Mesenchymal stem cell (in vitro differentiated cells and primary cell): ENCODE measurements around the gene PAPPA.

ENCODE experiments used
- DNase-seq: peaks from one replicate; pipeline ENCODE4 v3.0.0-alpha.2; 2013
- H2AFZ ChIP-seq: one replicate; pipeline ENCODE4 v1.6.1; 2013; ENCODE audit warnings: low read depth, mild to moderate bottlenecking, control low read depth, inconsistent platforms, low read length, moderate library complexity
- H2AK5ac ChIP-seq: 2 replicates; pipeline ENCODE4 v1.6.1; 2013; ENCODE audit warnings: low read length, moderate library complexity, mild to moderate bottlenecking, inconsistent platforms; ENCODE audit not compliant: severe bottlenecking
- H2BK120ac ChIP-seq: one replicate; pipeline ENCODE4 v1.6.1; 2013; ENCODE audit warnings: low read depth, mild to moderate bottlenecking, inconsistent platforms, low read length, moderate library complexity
- H2BK12ac ChIP-seq, 2 experiments: one replicate each; pipeline ENCODE4 v1.6.1; 2013; ENCODE audit warnings: inconsistent platforms in 2 of 2, low read length in 2 of 2, mild to moderate bottlenecking in 2 of 2, moderate library complexity in 2 of 2, control low read depth in 1 of 2
- H2BK15ac ChIP-seq: one replicate; pipeline ENCODE4 v1.6.1; 2013; ENCODE audit warnings: mild to moderate bottlenecking, low read depth, inconsistent platforms; ENCODE audit not compliant: poor library complexity, severe bottlenecking
- H2BK5ac ChIP-seq: 2 replicates; pipeline ENCODE4 v1.6.1; 2013; ENCODE audit warnings: low read depth, mild to moderate bottlenecking, low read length, control low read depth, inconsistent platforms; ENCODE audit not compliant: poor library complexity, severe bottlenecking
- H3K14ac ChIP-seq, 2 experiments: one replicate each; pipeline ENCODE4 v1.6.1; 2013; ENCODE audit warnings: inconsistent platforms in 2 of 2, low read length in 2 of 2, control low read depth in 1 of 2, mild to moderate bottlenecking in 1 of 2, moderate library complexity in 1 of 2
- H3K18ac ChIP-seq, 2 experiments: one replicate each; pipeline ENCODE4 v1.6.1; 2013; ENCODE audit warnings: inconsistent platforms in 2 of 2, low read length in 2 of 2, control low read depth in 1 of 2, low read depth in 1 of 2, mild to moderate bottlenecking in 1 of 2
- H3K23ac ChIP-seq, 2 experiments: one replicate each; pipeline ENCODE4 v1.6.1; 2013; ENCODE audit warnings: inconsistent platforms in 2 of 2, low read length in 2 of 2, mild to moderate bottlenecking in 2 of 2, moderate library complexity in 2 of 2, control low read depth in 1 of 2
- H3K27ac ChIP-seq: 2 replicates; pipeline ENCODE4 v1.5.1; 2013; ENCODE audit warnings: mild to moderate bottlenecking, moderate library complexity, low read length, control low read depth, inconsistent platforms; ENCODE audit not compliant: poor library complexity, severe bottlenecking
- H3K27me3 ChIP-seq, 2 experiments: 2 replicates each; pipeline versions ENCODE4 v1.6.1 to v1.7.0; 2013; ENCODE audit warnings: low read length in 2 of 2, mild to moderate bottlenecking in 2 of 2, moderate library complexity in 2 of 2, control low read depth in 1 of 2, inconsistent platforms in 1 of 2; ENCODE audit not compliant: control insufficient read depth in 1 of 2, insufficient read depth in 1 of 2
- H3K36me3 ChIP-seq, 2 experiments: 2 replicates each; pipeline versions ENCODE4 v1.6.1 to v1.7.0; 2013; ENCODE audit warnings: low read length in 2 of 2, control low read depth in 1 of 2, inconsistent platforms in 1 of 2, low read depth in 1 of 2, mild to moderate bottlenecking in 1 of 2; ENCODE audit not compliant: insufficient read depth in 2 of 2, control insufficient read depth in 1 of 2
- H3K4ac ChIP-seq, 2 experiments: one replicate each; pipeline ENCODE4 v1.6.1; 2013; ENCODE audit warnings: inconsistent platforms in 2 of 2, low read length in 2 of 2, mild to moderate bottlenecking in 2 of 2, moderate library complexity in 2 of 2, control low read depth in 1 of 2, low read depth in 1 of 2
- H3K4me1 ChIP-seq: 2 replicates; pipeline ENCODE4 v1.6.1; 2013; ENCODE audit warnings: low read depth, low read length, control low read depth; ENCODE audit not compliant: control insufficient read depth, insufficient read depth
- H3K4me2 ChIP-seq: 2 replicates; pipeline ENCODE4 v1.6.1; 2013; ENCODE audit warnings: low read length, mild to moderate bottlenecking, inconsistent platforms; ENCODE audit not compliant: poor library complexity, severe bottlenecking
- H3K4me3 ChIP-seq, 2 experiments: 2 replicates each; pipeline versions ENCODE4 v1.5.1 to v1.7.0; 2013; ENCODE audit warnings: low read length in 2 of 2, mild to moderate bottlenecking in 2 of 2, control low read depth in 1 of 2, low read depth in 1 of 2; ENCODE audit not compliant: insufficient read depth in 1 of 2
- H3K79me1 ChIP-seq: replicated peaks from 2 replicates; pipeline ENCODE4 v1.6.1; 2013; ENCODE audit warnings: mild to moderate bottlenecking, control low read depth, low read length, inconsistent platforms; ENCODE audit not compliant: poor library complexity, severe bottlenecking
- H3K9ac ChIP-seq: 2 replicates; pipeline ENCODE4 v1.7.0; 2013; ENCODE audit warnings: mild to moderate bottlenecking, low read length, moderate library complexity
- H3K9me3 ChIP-seq: 2 replicates; pipeline ENCODE4 v1.7.0; 2013; ENCODE audit warnings: mild to moderate bottlenecking, low read length; ENCODE audit not compliant: control insufficient read depth
- H4K8ac ChIP-seq: one replicate; pipeline ENCODE4 v1.6.1; 2013; ENCODE audit warnings: inconsistent platforms, mild to moderate bottlenecking, low read length, moderate library complexity
- H4K91ac ChIP-seq: one replicate; pipeline ENCODE4 v1.6.1; 2013; ENCODE audit warnings: mild to moderate bottlenecking, low read length, inconsistent platforms
- WGBS: methylation state at CpG from one replicate; pipeline ENCODE4 v1.1.7; 2013; ENCODE audit warnings: mixed read lengths; 5-methylcytosine and 5-hydroxymethylcytosine counted together

Gene PAPPA

DNA sequence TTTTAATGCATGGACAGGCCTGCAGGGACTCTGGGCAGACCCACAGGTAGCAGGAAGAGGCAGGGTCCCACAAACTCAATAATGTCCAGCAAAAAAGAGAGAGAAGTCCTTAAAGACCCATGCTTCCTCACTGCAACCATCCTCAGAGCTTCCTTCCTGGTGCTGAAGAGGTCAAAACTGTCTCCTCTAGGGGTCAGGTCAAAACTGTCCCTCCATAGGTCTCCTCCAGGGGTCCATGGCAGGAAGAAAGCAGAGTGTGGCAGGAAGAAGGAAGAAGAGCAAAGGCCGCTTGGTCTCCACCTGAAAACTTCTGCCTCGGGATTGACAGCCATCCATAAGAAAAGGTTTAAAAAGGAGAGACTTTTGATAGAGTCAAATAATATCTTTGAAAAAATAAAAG, 271.7 kb downstream of the PAPPA start:
- WGBS = 100% methylated on average over 1 of the region's 2 CpGs
- no peak for DNase-seq

DNA sequence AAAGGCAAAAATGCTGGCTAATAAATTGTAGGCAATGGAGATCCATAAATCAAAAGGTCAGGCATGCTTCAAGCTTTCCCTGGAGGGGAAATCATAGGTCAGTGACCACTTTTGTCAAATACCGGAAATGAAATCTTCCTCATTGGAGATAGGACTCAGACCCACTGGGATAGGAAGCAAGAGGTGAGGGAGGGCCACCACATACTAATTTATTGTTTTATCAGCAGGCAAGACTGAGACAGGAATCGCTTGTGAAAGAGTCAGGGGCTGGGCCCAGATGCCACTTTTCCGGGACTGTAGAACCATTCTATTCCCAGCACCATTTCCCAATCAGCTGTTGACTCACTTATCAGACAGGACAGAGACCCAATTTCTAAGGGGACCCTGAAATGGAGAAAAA, 277.3 kb downstream of the PAPPA start:
- no peak overlapping the region for H2BK120ac ChIP-seq
- no peak overlapping the region for H3K14ac ChIP-seq
- no peak overlapping the region for H2AK5ac ChIP-seq
- no peaks in the 10 kb centered on the region for H3K27me3 ChIP-seq
- H3K79me1 ChIP-seq = no peaks in the 10 kb centered on the region
- no peak overlapping the region for H4K8ac ChIP-seq
- no peak overlapping the region for H2BK5ac ChIP-seq
- H3K27ac ChIP-seq = no peak overlapping the region
- no peak overlapping the region for H3K23ac ChIP-seq
- no peak overlapping the region for H2BK15ac ChIP-seq
- H3K9me3 ChIP-seq = no peaks in the 10 kb centered on the region
- no peak overlapping the region for H3K4ac ChIP-seq
- H3K4me2 ChIP-seq = no peak overlapping the region
- peaks cover under 1 to 3% of the 10 kb centered on the region in 2 experiments for H3K36me3 ChIP-seq
- peak overlapping the region in 1 of 2 experiments; percentile 8 for H3K18ac ChIP-seq
- no peaks in the 10 kb centered on the region for H3K4me1 ChIP-seq
- H2AFZ ChIP-seq = no peak overlapping the region
- no peak for DNase-seq
- H4K91ac ChIP-seq = no peak overlapping the region
- no peak overlapping the region for H3K9ac ChIP-seq
- H2BK12ac ChIP-seq = no peak overlapping the region
- H3K4me3 ChIP-seq = no peak overlapping the region
- WGBS = 86% methylated on average over 3 of the region's 3 CpGs

More for the DNA sequence above, 271.7 kb downstream of the PAPPA start:
- Histone ChIP-seq H2BK5ac (no peak overlapping the region), H4K8ac (no peak overlapping the region), H4K91ac (no peak overlapping the region), H2AK5ac (no peak overlapping the region), H3K27ac (no peak overlapping the region), H2BK15ac (no peak overlapping the region), H3K36me3 (peaks cover 5 to 9% of the 10 kb centered on the region in 2 experiments), H3K4me1 (no peaks in the 10 kb centered on the region), H3K23ac (no peak overlapping the region), H2BK120ac (no peak overlapping the region), H2AFZ (no peak overlapping the region), H3K79me1 (no peaks in the 10 kb centered on the region), H3K18ac (no peak overlapping the region), H3K4me2 (no peak overlapping the region), H3K4me3 (no peak overlapping the region), H3K9me3 (no peaks in the 10 kb centered on the region), H3K9ac (no peak overlapping the region), H3K14ac (no peak overlapping the region), H3K4ac (no peak overlapping the region), H3K27me3 (no peaks in the 10 kb centered on the region), H2BK12ac (no peak overlapping the region)

DNA sequence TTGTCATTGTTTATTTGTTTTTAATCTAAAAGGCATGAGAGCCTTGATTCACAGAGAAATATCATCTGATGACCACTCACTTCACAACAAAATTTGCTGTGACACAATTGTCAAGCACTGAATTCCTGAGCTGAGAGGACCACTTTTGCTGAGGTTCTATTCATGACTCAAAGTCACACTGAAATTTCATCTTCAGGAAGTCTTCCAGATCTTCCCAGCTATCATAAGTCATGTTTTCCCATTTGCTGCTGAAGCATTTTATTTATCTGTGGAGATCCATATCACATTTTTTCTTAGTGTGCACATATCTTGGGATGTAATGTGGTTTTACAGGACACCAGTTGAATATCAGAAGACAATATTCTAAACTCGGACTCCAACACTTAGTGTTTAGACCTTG, 278.5 kb downstream of the PAPPA start:
- Histone ChIP-seq H2BK120ac (no peak overlapping the region), H3K9me3 (no peaks in the 10 kb centered on the region), H3K4me1 (no peaks in the 10 kb centered on the region), H3K18ac (no peak overlapping the region), H3K4ac (no peak overlapping the region), H2AFZ (no peak overlapping the region), H4K8ac (no peak overlapping the region), H3K23ac (no peak overlapping the region), H3K27me3 (no peaks in the 10 kb centered on the region), H3K4me3 (no peak overlapping the region), H3K36me3 (peaks cover 0 to 3% of the 10 kb centered on the region in 2 experiments), H3K79me1 (no peaks in the 10 kb centered on the region), H3K9ac (no peak overlapping the region), H4K91ac (no peak overlapping the region), H2BK12ac (no peak overlapping the region), H2AK5ac (no peak overlapping the region), H3K27ac (no peak overlapping the region), H3K14ac (no peak overlapping the region), H2BK5ac (no peak overlapping the region), H2BK15ac (no peak overlapping the region), H3K4me2 (no peak overlapping the region)
- DNase-seq = peak; percentile 62
- 63% methylated on average over 1 of the region's 1 CpG for WGBS

DNA sequence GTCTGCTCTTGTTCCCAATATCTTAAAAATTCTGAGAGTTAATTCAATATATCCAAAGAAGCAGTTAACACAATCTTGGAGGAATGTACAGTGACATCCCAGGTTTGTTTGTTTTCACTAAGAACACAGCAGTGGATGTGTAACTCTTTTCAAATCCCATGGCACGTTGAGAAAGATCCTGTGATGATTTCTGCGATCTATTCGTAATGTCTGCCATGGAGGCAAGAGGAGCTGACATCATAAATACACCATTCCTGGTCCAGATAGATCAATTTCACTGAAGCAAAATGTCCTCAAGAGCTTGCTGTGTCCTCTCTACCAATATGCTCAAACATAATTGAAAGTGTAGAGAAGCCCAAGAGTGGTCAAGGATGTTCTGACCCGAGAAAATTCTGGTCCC, 280.7 kb downstream of the PAPPA start:
- H2AK5ac ChIP-seq = no peak overlapping the region
- H3K9ac ChIP-seq = no peak overlapping the region
- 83% methylated on average over 4 of the region's 4 CpGs for WGBS
- no peak overlapping the region for H2BK120ac ChIP-seq
- peak overlapping the region; percentile 39 for H2BK5ac ChIP-seq
- H3K4ac ChIP-seq = no peak overlapping the region
- H3K4me3 ChIP-seq = no peak overlapping the region
- H3K4me2 ChIP-seq = no peak overlapping the region
- DNase-seq = no peak
- peaks cover 0 to 11% of the 10 kb centered on the region in 2 experiments for H3K36me3 ChIP-seq
- no peaks in the 10 kb centered on the region for H3K79me1 ChIP-seq
- no peak overlapping the region for H3K14ac ChIP-seq
- no peaks in the 10 kb centered on the region for H3K27me3 ChIP-seq
- H3K23ac ChIP-seq = no peak overlapping the region
- no peak overlapping the region for H4K91ac ChIP-seq
- no peak overlapping the region for H4K8ac ChIP-seq
- no peak overlapping the region for H3K18ac ChIP-seq
- H3K4me1 ChIP-seq = no peaks in the 10 kb centered on the region
- H2AFZ ChIP-seq = no peak overlapping the region
- peak overlapping the region; percentile 57 for H2BK15ac ChIP-seq
- no peak overlapping the region for H2BK12ac ChIP-seq
- H3K27ac ChIP-seq = no peak overlapping the region
- H3K9me3 ChIP-seq = no peaks in the 10 kb centered on the region
